HG02759 (cell line): ENCODE measurements around the gene SPATS2.

Source experiments
- ATAC-seq: cut with Tn5 transposase; IDR thresholded peaks from one replicate; pipeline ENCODE4 v1.9.1; 2021; ENCODE audit warnings: mild to moderate bottlenecking, moderate library complexity; ENCODE audit not compliant: unreplicated experiment

SPATS2 gene

DNA sequence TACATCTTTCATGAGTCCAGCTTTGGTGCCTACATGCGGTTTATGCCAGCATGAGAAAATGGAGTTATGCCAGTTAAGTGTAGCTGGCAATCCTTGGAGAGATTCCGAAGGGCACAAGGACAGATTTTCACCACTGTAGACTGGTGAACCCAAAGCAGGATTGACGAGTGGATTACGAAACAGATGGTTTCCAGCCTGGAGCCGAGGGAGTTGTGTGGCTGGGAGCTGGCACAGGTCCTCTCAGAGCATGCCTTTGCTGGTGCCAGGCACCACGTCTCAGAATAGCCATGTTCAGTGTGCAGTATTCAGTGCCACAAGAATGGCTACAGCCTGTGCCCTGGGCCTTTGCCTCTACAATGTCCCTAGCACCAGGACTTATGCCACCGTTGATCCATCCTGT lies 184.8 kb downstream of the SPATS2 start:
- no peak for ATAC-seq

GRCh38 chr12:49552425-49552824 lies 185.2 kb downstream of the SPATS2 start:
- no peak for ATAC-seq

DNA sequence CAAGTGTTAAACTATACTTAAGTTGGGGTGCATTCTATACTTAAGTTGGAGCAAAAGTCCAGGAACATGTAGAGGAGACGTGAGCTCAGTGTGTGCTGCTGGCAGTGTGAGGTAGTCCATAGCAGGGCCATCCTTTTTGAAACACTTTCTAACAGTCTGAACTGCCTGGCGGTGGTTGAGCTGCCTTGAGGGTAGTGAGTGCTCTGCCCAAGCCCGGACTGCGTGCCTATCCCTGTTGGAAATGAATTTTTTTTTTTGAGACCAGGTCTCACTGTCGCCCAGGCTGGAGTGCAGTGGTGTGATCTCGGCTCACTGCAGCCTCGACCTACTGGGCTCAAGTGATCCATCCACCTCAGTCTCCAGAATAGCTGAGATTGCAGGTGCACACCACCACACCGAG lies 185.6 kb downstream of the SPATS2 start:
- no peak for ATAC-seq

- ATAC-seq: no peak
Observed at GRCh38 chr12:49553512-49554088, 186.3 kb downstream of the SPATS2 start.

- no peak for ATAC-seq
Observed at GRCh38 chr12:49554266-49554665, 187.0 kb downstream of the SPATS2 start.

- ATAC-seq: no peak
Observed at GRCh38 chr12:49555631-49556390, 188.5 kb downstream of the SPATS2 start.

DNA sequence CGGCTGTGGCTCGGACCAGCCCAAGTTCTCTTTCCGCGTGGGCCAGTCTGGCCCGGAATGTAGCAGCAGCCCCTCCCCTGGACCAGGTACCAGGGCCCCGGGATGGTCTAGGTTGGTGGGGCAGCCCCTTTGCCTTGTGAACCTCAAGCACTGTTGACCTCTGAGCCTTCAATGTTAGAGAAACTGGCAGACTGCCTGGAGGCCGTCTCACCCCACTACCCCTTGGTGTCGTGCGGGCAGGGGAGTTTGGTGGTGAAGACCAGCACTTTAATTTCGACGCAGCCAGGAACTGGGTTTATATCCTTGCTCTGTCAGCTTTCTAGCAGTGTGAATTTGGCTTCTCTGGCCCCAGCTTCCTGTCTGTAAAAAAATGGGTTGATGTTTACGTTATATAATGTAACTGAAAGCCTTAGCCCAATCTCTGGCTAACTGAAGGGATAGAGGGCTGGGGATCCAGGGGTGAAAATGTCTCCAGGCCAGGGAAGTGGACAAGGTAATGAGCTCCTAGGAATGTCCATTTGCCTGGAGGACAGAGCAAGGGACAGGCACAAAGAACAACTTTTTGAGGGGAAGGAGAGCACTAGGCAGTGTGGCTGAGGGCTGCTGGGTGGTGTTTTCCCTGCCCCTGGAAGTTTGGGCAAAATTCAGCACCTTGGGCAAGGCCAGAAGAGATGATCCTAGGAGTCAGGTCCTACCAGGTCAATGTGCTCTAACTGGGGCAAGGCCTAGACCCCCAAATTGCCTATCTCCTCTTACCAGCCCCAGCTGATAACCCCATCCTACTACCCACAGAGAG lies 189.3 kb downstream of the SPATS2 start:
- no peak for ATAC-seq

GRCh38 chr12:49557187-49557916 lies 190.1 kb downstream of the SPATS2 start:
- no peak for ATAC-seq

DNA sequence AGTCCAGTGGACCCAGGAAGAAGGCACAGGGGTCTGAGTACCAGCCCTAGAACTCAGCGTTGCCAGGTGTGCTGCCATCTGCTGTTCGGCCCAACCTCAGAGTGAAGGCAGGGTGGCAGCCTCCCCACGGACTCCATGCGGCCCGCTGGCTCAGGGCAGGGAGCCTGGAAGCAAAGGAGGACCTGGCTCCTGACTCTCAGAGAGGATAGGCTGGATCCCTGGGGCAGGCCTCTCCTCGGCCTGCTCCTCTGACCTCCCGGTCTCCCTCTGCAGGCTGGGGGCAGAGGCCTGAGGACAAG lies 190.6 kb downstream of the SPATS2 start:
- ATAC-seq: no peak

- ATAC-seq: no peak
Observed at GRCh38 chr12:49558526-49558925, 191.3 kb downstream of the SPATS2 start.

DNA sequence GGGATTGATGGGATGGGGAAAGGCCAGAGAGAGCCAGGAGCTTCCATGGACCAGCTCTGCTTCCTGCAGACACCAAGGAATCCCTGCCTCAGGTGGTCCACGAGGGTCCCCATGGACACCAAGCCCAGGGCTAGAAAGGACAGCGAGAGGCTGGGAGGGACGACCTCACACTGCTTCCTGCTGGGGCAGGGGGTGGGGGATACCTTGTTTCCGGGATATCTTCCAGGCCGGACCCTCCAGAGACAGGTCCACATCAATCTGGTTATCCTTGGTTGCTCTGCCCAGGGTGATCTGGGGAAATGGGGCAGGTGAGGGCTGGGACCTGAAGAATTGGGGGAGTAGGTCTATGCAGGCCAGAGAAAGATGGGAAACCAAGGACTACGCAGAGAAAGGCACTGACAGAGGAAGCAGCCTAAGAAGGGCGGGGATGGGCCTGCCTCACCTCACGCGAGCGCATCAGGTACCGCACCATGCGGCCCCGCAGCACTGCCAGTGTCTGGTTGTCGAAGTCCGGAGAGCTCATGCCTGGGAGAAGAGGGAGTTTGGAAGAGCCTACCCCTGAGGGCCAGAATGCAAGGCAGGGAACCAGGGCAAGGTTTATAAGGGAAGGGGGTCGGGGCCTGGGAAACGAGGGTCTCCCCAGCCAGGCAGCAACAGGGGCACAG lies 191.9 kb downstream of the SPATS2 start:
- no peak for ATAC-seq

GRCh38 chr12:49560695-49561094 lies 193.4 kb downstream of the SPATS2 start:
- ATAC-seq: no peak

DNA sequence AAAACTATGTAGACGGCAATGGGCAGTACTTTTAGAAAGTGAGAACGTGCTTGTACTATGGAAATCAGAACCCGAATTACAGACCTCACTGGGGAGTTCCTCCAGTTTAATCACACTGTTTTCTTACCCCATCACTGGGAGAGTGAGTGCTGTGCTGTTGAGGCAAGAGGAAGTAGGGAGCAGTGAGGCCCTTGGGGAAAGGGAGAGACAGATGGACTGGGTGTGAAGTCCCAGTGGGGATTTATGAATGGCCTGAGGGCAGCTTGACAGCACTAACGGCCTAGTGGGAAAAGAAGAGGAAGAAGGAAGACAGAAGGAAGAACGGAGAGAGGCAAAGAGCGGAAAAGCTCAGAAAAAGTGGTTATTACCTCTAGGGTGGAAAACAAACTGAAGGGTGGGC lies 195.0 kb downstream of the SPATS2 start:
- ATAC-seq: no peak

- no peak for ATAC-seq
Observed at GRCh38 chr12:49562831-49563230, 195.6 kb downstream of the SPATS2 start.

DNA sequence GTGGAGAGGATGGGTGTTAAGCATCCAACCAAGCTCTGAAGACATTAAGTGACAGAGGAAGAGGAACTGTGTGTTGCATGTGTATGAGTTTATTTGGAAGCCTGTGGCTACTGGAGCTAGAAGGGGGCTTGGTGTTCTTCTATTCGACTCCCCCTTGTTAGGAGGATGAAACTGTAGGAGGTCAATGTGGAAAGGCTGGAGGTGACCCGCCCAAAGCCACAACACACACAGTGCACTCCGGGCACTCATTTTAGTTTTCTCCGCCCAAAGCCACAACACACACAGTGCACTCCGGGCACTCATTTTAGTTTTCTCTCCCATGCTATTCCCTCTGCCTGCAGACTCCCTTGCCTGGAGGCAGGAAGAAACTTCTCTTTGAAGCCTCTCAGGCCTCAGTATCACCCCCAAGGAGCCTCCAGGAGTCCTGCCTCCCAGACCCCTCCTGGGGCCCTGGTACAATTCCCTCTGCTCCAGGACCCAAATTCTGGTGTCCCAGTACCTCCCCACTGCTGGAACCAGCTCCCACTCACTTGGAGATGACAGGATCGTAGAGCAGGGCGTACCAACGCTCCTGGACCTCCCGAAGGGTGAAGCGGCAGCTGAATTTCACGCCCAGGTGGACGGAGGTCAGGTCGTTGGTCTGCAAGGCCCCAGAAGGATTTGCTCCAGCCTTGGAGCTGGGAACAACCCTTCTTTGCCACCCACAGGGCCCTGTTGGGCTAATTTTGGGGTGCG lies 196.9 kb downstream of the SPATS2 start:
- ATAC-seq: no peak

DNA sequence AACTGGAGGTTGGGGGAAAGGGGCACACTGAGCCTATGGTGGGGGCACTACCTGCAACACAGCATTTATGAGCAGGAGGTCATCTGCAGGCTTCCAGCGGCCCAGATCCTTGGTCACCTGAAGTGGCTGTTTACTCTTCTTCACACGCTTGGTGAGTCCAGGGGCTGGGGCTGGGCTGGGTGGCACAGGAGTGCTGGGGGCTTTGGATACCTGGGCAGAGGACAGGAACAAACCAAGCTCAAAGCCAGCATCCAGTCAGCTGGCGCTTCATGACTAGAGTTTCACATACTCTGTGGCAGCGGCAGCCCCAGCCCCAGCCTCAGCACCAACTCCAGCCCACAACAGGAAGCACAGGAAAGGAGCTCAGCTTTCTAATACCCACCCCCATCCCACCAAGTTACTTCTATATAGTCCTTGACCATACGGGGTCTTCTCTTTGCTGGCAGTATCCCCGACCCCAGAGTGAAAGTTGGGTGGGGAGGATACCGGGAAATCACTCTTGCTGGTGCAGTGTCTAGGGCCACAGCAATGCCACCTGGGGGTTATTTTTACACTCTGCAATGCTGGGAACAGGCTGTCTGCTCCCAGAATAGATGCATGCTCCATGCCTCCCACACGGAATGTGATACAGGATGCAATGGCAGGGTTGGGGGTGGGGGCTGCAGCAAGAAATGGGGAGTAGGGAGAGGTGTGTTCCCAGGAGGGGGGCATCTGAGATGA lies 197.6 kb downstream of the SPATS2 start:
- no peak for ATAC-seq

DNA sequence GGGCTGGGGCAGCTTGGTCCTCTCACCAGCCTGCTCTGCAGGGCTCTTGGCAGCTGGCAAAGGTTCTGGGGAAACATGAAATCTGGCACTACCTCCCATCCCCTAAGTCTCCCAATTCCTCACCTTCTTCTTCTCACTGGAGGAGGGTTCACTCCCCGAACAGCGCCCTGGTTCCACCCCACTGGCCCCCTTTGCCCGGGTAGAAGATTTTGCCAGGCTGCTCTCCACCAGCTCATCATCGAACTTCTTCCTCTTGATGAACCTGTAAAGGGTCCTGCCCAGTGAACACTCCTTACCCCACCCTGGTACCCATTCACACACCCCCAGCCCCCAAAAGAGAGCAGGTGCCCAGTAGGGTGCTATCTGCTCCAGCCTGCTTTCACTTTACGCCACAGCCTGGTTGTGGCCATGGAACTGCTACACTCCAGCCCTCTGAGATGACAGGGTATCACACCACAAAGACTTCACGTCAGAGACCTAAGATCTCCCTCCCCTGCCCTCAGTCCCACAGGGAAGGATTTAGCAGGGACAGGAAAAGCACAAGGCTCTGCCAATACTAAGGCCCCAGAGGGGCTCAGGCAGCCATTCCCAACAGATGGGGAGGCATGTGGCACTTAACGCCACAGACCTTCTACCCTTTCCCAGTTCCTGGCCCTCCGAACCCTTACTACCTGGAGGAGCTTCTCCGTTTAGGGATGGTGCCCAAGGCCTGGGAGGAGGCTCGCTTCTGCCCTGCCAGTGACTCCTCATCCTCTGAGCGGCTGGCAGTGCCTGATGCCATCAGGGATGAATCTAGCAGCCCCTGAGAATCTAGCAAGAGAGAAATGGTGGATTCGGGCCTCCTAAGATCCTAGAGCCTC lies 198.4 kb downstream of the SPATS2 start:
- no peak for ATAC-seq

GRCh38 chr12:49566361-49566760 lies 199.1 kb downstream of the SPATS2 start:
- ATAC-seq: no peak

DNA sequence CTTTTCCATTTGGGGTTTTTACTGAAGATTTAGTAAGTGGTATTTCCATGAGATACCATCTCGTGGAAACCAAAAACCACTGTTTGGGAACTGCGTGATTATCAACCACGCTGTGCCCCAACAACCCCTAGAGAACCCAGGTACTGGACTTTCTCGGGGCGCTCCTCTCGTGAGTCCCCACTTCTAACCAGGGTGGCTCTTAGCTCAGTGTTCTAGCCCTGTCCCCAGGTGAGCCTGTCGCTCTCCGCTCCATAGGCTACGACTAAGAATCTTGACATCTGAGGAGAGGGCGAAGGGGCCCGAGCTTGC lies 200.0 kb downstream of the SPATS2 start:
- no peak for ATAC-seq
